Skeletal muscle tissue (tissue), 4 donors: ENCODE results near the gene MPZL2. TPM values are rescaled to one million over a fixed set of nuclear protein-coding genes. Genes with fewer than 3 reads are reported as not detected.
A peak's percentile ranks its signal among the peaks of the same experiment; 100 is the strongest.

ENCODE experiments used
- H3K27ac ChIP-seq: one replicate; pipeline ENCODE4 v1.7.0; 2013; ENCODE audit warnings: mild to moderate bottlenecking, low read depth, low read length, inconsistent platforms
- H3K27me3 ChIP-seq, 3 donors: one replicate each; pipeline ENCODE4 v1.7.0; 2013; ENCODE audit warnings: low read length in 3 of 3; ENCODE audit not compliant: control insufficient read depth in 3 of 3, insufficient read depth in 3 of 3
- H3K36me3 ChIP-seq, 3 donors: one replicate each; pipeline ENCODE4 v1.7.0; 2013; ENCODE audit warnings: low read length in 3 of 3; ENCODE audit not compliant: control insufficient read depth in 3 of 3, insufficient read depth in 3 of 3
- H3K4me1 ChIP-seq, 3 donors: one replicate each; pipeline ENCODE4 v1.7.0; 2013; ENCODE audit warnings: low read length in 3 of 3, mild to moderate bottlenecking in 3 of 3; ENCODE audit not compliant: control insufficient read depth in 3 of 3, insufficient read depth in 3 of 3
- H3K4me3 ChIP-seq, 3 donors: one replicate each; pipeline ENCODE4 v1.7.0; 2013; ENCODE audit warnings: low read length in 3 of 3
- H3K9ac ChIP-seq, 3 donors: one replicate each; pipeline ENCODE4 v1.7.0; 2013; ENCODE audit warnings: low read length in 3 of 3, mild to moderate bottlenecking in 3 of 3, moderate library complexity in 2 of 3, low read depth in 1 of 3
- H3K9me3 ChIP-seq, 3 donors: one replicate each; pipeline ENCODE4 v1.7.0; 2013; ENCODE audit warnings: low read length in 3 of 3; ENCODE audit not compliant: control insufficient read depth in 3 of 3
- total RNA-seq: library from RNA; depleted of rRNA; stranded (reverse); fragments of >200 nt; gene quantifications from one replicate; pipeline ENCODE4 v1.2.3, GENCODE V29; 2014
- donor health status: Osteomylitis.

MPZL2 gene
- total RNA-seq, 1 donor from 2014 or later: 1.0 TPM

DNA sequence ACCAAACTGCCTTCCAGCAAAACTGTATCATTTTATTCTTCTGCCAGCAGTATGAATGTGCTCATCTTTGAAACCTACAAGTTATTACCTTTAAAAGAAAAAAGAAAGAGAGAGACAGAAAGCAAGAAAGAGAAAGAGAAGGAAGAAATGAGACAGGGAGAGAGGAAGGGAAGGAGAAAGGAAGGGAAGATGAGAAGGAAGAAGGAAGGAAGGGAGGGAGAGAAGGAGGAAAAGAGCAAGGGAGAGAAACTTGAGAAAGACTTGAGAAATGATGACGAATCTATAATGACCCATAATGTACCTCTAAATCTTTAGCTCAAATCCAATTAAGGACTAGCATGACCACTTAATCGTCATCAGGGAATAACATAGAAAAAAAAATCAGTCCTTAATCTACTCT lies 27.9 kb downstream of the MPZL2 start:
- no peak overlapping the region for H3K4me3 ChIP-seq
- no peaks in the 10 kb centered on the region for H3K36me3 ChIP-seq
- H3K9ac ChIP-seq: no peak overlapping the region
- H3K27ac ChIP-seq: no peak overlapping the region
- H3K9me3 ChIP-seq: no peaks in the 10 kb centered on the region
- no peaks in the 10 kb centered on the region for H3K27me3 ChIP-seq
- peaks cover 0 to 1% (median under 1%) of the 10 kb centered on the region in 3 donors for H3K4me1 ChIP-seq

DNA sequence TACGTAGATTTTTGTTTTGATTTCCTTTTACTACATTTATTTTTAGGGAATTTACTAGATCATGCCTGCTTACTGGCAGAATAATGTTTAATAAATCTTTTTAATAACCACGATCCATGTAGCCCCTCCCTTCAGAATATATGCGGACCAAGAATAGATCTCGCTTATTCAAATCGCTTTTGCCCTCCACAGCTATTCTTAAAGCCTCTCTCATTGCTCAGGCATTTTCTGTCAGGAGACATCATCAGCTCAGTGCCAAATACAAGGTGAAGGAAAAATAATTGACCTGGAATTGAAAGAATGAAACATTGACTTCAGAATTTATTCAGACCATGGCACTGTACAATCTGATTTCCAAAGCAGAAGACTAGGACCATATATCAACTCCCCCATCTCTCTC lies 29.3 kb downstream of the MPZL2 start:
- Histone ChIP-seq H3K36me3 (no peaks in the 10 kb centered on the region), H3K4me3 (no peak overlapping the region), H3K27ac (no peak overlapping the region)

DNA sequence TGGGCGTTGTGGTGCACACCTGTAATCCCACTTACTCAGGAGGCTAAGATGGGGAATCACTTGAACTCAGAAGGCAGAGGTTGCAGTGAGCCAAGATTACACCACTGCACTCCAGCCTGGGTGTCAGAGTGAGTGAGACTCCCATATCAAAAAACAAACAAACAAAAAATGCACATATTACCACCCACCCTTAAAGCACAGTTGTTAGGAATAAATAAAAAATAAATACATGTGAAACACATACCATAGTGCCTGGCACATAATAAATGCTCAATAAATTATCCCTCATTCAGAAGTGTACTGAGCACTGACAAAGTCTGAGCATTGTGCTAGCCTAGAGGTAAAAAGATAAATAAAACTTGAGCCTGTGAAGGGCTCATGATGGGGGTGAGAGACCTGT lies 30.2 kb downstream of the MPZL2 start:
- Histone ChIP-seq H3K4me1 (peaks cover 0 to 2% (median 0%) of the 10 kb centered on the region in 3 donors), H3K9ac (no peak overlapping the region), H3K27me3 (no peaks in the 10 kb centered on the region), H3K36me3 (no peaks in the 10 kb centered on the region), H3K9me3 (no peaks in the 10 kb centered on the region), H3K4me3 (no peak overlapping the region), H3K27ac (no peak overlapping the region)

More for the DNA sequence above, 29.3 kb downstream of the MPZL2 start:
- Histone ChIP-seq H3K9me3 (no peaks in the 10 kb centered on the region), H3K27me3 (no peaks in the 10 kb centered on the region), H3K4me1 (peaks cover 0 to under 1% (median 0%) of the 10 kb centered on the region in 3 donors), H3K9ac (no peak overlapping the region)

DNA sequence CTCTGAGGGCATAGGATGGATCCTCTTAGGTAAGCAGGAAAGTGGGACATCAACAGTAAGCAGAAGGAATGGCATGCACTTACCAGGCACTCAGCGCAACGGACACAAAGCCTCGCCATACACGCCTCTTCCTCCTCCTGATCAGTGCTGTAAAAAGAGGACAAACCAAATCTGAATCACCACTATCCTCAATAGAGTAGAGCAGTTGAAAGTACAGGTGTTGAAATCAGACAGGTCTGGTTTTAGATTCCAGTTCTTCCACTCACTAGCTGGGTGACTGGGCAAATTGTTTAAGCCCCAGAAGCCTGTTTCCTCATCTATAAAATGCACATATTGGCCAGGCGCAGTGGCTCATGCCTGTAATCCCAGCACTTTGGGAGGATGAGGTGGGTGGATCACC lies 30.7 kb downstream of the MPZL2 start:
- no peaks in the 10 kb centered on the region for H3K36me3 ChIP-seq
- H3K27me3 ChIP-seq: no peaks in the 10 kb centered on the region
- H3K27ac ChIP-seq: no peak overlapping the region
- no peak overlapping the region for H3K4me3 ChIP-seq
- H3K9ac ChIP-seq: no peak overlapping the region
- no peaks in the 10 kb centered on the region for H3K9me3 ChIP-seq
- H3K4me1 ChIP-seq: peaks cover 0 to 2% (median 0%) of the 10 kb centered on the region in 3 donors

DNA sequence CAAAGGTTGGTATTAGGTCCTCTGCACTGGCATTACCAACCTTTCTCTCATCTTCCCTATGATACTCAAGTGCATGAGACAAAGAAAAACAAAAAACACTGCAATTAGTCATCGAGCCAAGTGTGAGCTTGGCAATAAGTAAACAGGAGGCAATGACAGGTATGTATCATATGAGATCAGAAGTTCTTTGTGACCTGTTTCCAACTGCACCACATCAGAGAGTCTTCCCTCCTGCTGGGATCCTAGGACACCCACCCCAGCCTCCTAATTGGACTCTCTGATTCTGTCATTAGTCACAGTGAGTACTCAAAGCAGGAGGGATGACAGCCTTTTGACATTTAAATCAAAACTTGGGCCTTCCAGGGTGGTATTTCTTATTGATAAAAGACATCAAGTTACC lies 31.4 kb downstream of the MPZL2 start:
- no peaks in the 10 kb centered on the region for H3K9me3 ChIP-seq

DNA sequence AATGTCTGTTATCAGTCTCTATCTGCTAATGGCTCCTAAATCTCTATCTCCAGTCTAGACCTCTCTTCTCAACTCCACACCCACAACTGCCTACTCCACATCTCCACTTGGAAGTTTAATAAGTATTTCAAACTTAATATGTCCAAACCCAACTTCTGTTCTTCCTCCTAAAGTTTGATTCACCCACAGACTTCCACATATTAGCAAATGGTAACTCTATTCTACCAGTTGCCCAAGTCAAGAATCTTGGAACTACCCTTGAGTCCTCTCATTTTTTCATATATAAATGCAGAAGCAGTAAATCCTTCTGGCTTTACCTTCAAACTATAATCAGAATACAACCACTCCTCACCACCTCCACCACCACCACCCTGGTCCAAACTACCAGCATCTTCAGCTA lies 32.6 kb downstream of the MPZL2 start:
- peaks cover 0 to 2% (median 0%) of the 10 kb centered on the region in 3 donors for H3K4me1 ChIP-seq
- no peaks in the 10 kb centered on the region for H3K36me3 ChIP-seq
- H3K27me3 ChIP-seq: no peaks in the 10 kb centered on the region
- H3K9ac ChIP-seq: no peak overlapping the region
- no peaks in the 10 kb centered on the region for H3K9me3 ChIP-seq
- no peak overlapping the region for H3K4me3 ChIP-seq
- no peak overlapping the region for H3K27ac ChIP-seq

More for the DNA sequence above, 31.4 kb downstream of the MPZL2 start:
- H3K27ac ChIP-seq: no peak overlapping the region
- no peaks in the 10 kb centered on the region for H3K36me3 ChIP-seq
- H3K9ac ChIP-seq: no peak overlapping the region
- H3K4me3 ChIP-seq: no peak overlapping the region
- no peaks in the 10 kb centered on the region for H3K27me3 ChIP-seq
- H3K4me1 ChIP-seq: peaks cover 0 to 2% (median 0%) of the 10 kb centered on the region in 3 donors

DNA sequence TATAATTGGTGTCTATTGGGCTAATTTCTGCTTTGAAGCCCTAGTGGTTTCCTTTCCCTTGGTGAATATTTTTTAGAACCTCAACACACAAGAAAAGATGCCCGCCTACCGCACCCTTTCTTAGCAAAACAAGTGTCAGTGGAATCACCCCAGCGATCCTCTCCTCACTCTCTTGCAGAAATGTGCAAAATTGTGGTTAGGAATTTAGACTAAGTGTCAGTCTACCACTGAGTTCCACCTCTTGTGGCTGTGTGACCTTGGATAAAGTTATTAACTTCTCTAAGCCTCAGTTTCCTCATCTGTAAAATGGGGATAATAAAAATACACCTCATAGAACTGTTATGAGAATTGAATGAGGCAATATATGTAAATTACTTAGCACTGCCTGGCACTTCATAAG lies 34.0 kb downstream of the MPZL2 start:
- no peaks in the 10 kb centered on the region for H3K27me3 ChIP-seq
- no peaks in the 10 kb centered on the region for H3K36me3 ChIP-seq
- H3K9ac ChIP-seq: no peak overlapping the region
- H3K9me3 ChIP-seq: no peaks in the 10 kb centered on the region
- H3K27ac ChIP-seq: peak overlapping the region; percentile 11
- H3K4me1 ChIP-seq: peaks cover 0 to 2% (median 0%) of the 10 kb centered on the region in 3 donors
- no peak overlapping the region for H3K4me3 ChIP-seq

DNA sequence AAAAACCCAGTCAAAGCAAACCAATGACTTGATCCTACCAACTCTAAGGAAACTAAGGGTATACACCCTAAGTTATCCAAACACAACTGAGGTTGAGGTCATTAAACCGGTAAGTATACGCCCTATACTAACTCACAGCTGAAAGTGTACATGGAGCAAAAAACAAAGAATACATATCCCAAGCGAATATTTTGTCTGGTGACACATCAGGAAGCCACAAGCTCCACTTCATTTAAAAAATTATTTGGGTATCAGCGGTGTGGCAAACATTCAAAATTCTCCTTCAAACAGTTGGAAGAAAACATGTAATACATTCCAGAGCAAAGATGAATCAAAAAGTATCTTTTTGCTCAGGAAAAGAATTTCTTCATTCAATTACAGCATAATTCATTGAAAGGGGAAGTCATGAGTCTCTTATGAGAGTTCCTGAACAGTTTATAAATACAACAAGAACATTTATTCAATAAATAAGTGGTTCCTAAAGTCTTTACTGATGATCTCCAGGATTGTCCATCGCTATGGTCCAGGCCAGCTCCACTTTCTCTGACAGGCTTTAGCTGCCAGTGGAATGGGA lies 34.7 kb downstream of the MPZL2 start:
- peaks cover 0 to 2% (median 0%) of the 10 kb centered on the region in 3 donors for H3K4me1 ChIP-seq
- peak overlapping the region; percentile 11 for H3K27ac ChIP-seq
- H3K27me3 ChIP-seq: no peaks in the 10 kb centered on the region
- no peaks in the 10 kb centered on the region for H3K36me3 ChIP-seq
- no peaks in the 10 kb centered on the region for H3K9me3 ChIP-seq
- H3K9ac ChIP-seq: no peak overlapping the region
- no peak overlapping the region for H3K4me3 ChIP-seq

DNA sequence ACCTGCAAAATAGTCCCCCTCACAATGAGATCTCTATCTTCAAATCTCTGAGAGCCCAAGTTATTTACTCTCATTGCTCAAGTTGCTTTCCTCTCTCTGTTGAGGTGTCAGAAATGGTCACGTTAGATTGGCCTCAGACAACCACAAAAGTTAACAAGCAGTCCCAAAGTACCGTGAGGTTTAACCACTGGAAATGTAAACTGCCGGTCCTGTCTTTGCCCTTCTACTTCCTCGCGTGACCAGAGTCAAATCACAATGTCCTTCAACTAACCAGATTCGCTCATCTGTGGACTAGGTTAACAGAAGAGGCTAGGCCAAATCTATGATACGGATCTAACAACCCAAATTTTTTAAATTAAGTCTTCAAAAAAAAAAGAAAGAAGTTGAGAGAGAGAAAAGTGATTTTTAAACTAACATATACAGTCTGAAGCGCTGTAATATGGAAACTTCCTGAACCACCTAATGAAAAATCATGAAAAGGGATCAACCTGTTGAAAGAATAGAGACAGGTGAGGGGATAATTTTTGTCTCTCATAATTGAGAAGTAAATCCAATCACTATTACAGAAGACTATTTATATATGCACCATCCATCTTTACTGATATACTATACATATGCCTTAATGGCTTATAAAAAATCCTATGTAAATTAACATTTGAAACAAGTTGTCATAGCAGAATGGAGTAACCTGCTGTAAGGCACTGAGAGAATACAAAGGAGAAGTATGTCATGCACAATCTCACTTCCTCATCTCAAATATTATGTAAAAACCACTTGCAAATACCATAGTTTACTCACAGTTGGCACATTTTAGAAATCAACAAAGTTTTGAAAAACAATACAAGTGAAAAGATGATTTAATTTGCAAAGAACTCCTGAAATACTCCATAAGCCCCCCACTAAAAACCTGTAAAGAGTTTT lies 36.0 kb downstream of the MPZL2 start:
- peaks cover 0 to 2% (median 0%) of the 10 kb centered on the region in 3 donors for H3K4me1 ChIP-seq
- H3K27ac ChIP-seq: peak overlapping the region; percentile 26
- peaks cover 0 to 5% (median 2%) of the 10 kb centered on the region in 3 donors for H3K27me3 ChIP-seq

DNA sequence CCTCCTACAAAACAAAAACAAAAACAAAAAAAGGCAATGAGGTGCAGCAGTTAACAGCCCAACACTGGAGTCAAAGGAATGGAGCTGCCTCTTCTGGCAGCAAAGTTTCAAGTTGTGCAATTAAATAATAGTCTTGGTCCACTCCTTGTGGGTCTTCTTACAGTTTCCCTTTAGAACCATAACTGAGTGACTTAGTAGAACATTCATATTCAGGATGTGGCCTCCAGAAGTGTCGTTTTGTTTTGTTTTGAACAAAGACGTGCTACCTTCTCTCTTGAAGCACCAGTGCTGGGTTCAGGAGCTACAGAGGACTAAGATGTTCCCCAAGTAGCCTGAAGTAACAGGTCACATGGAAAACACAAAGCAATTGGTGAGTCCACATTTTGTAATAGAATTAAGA lies 37.3 kb downstream of the MPZL2 start:
- Histone ChIP-seq H3K9me3 (no peaks in the 10 kb centered on the region), H3K27ac (no peak overlapping the region), H3K27me3 (peaks cover 0 to 5% (median 2%) of the 10 kb centered on the region in 3 donors), H3K4me1 (peaks cover 0 to 2% (median 0%) of the 10 kb centered on the region in 3 donors), H3K36me3 (no peaks in the 10 kb centered on the region), H3K4me3 (no peak overlapping the region), H3K9ac (no peak overlapping the region)

More for the DNA sequence above, 36.0 kb downstream of the MPZL2 start:
- Histone ChIP-seq H3K4me3 (no peak overlapping the region), H3K36me3 (no peaks in the 10 kb centered on the region), H3K9me3 (no peaks in the 10 kb centered on the region), H3K9ac (no peak overlapping the region)
